Limb (tissue), 2 donors: ENCODE data around the gene MYO5A.

ENCODE experiments used
- DNase-seq, 2 donors: peaks; one replicate each; pipeline ENCODE4 v3.0.0-alpha.2; 2016; ENCODE audit errors: extremely low spot score in 2 of 2

Gene MYO5A

GRCh38 chr15:52331490-52332240 lies 197.0 kb downstream of the MYO5A start:
- DNase-seq = no peak

GRCh38 chr15:52329987-52330386 lies 198.7 kb downstream of the MYO5A start:
- no peak for DNase-seq

- no peak for DNase-seq
These were observed 199.5 kb downstream of the MYO5A start for GRCh38 chr15:52329150-52329549.

GRCh38 chr15:52328680-52329079 lies 200.0 kb downstream of the MYO5A start:
- no peak for DNase-seq

GRCh38 chr15:52326756-52327155 lies 201.9 kb downstream of the MYO5A start:
- no peak for DNase-seq

GRCh38 chr15:52324109-52324508 lies 204.6 kb downstream of the MYO5A start:
- no peak for DNase-seq

- no peak for DNase-seq
These were observed 209.8 kb downstream of the MYO5A start for GRCh38 chr15:52318729-52319500.

GRCh38 chr15:52317688-52318087 lies 211.0 kb downstream of the MYO5A start:
- no peak for DNase-seq

GRCh38 chr15:52317022-52317421 lies 211.7 kb downstream of the MYO5A start:
- DNase-seq = no peak

- DNase-seq = no peak
These were observed 219.5 kb downstream of the MYO5A start for GRCh38 chr15:52309154-52309548.

- DNase-seq = no peak
These were observed 220.1 kb downstream of the MYO5A start for GRCh38 chr15:52308446-52309153.

- no peak for DNase-seq
These were observed 220.8 kb downstream of the MYO5A start for GRCh38 chr15:52307847-52308246.

GRCh38 chr15:52306270-52306669 lies 222.4 kb downstream of the MYO5A start:
- DNase-seq = no peak

GRCh38 chr15:52303093-52303772 lies 225.4 kb downstream of the MYO5A start:
- DNase-seq = no peak

- no peak for DNase-seq
These were observed 227.3 kb downstream of the MYO5A start for GRCh38 chr15:52301265-52301847.

- peak; percentile 64 to 84 for DNase-seq
These were observed 233.2 kb downstream of the MYO5A start, which contains the start of gene MYO5C for GRCh38 chr15:52295421-52296001. Gene MYO5C, minus strand, starts transcription at chr15:52295804. Its CDS starts 168 bp downstream, at chr15:52295636.

- no peak for DNase-seq
These were observed 233.7 kb downstream of the MYO5A start for GRCh38 chr15:52294881-52295420.

GRCh38 chr15:52292780-52293392 lies 235.8 kb downstream of the MYO5A start:
- no peak for DNase-seq

GRCh38 chr15:52291204-52291603 lies 237.5 kb downstream of the MYO5A start:
- no peak for DNase-seq

- DNase-seq = no peak
These were observed 237.9 kb downstream of the MYO5A start for GRCh38 chr15:52290800-52291199.
